OCI-LY7 (cell line): Measurements from ENCODE around the gene TTC33. TPM values are rescaled to one million over a fixed set of nuclear protein-coding genes. Genes with fewer than 3 reads are reported as not detected.
A peak's percentile ranks its signal among the peaks of the same experiment; 100 is the strongest.

Experiments used
- BruUV-seq: library from RNA; stranded (reverse); fragments of 400-500 nt; replicated peaks from 2 replicates; lab custom pipeline; 2021; lab: Mats Ljungman, UMichigan
- CTCF ChIA-PET: fragments of 300-600 bp; sonication (Branson Sonifier 250); formaldehyde crosslinking; loops from one replicate; lab custom pipeline; 2022; ENCODE audit warnings: antibody characterized with exemption; ENCODE audit not compliant: unreplicated experiment; lab: Charles Lee
- POLR2A ChIA-PET: fragments of 300-600 bp; sonication (Branson Sonifier 250); formaldehyde crosslinking; loops from one replicate; lab custom pipeline; 2022; ENCODE audit warnings: antibody characterized with exemption; lab: Charles Lee
- DNase-seq: peaks from one replicate; pipeline ENCODE4 v3.0.0-alpha.2; 2015; ENCODE audit warnings: low spot score
- H2AFZ ChIP-seq: fragments of 200-600 bp; sonication (generic), shearing (Covaris generic); 2 replicates; pipeline ENCODE4 v1.6.1; 2014; ENCODE audit warnings: mild to moderate bottlenecking, antibody characterized with exemption, low read length, moderate library complexity
- H3K27ac ChIP-seq: fragments of 200-600 bp; sonication (generic); 2 replicates; pipeline ENCODE4 v1.5.1; 2014; ENCODE audit warnings: mixed run types, low read depth, mild to moderate bottlenecking, moderate library complexity, low read length, inconsistent platforms; ENCODE audit not compliant: poor library complexity, severe bottlenecking
- H3K36me3 ChIP-seq: fragments of 200-600 bp; sonication (generic); 2 replicates; pipeline ENCODE4 v1.6.1; 2014; ENCODE audit warnings: mild to moderate bottlenecking, antibody characterized with exemption, low read length, moderate library complexity, mixed read lengths; ENCODE audit not compliant: insufficient read depth
- H3K4me1 ChIP-seq: fragments of 200-600 bp; sonication (generic); 2 replicates; pipeline ENCODE4 v1.5.1; 2014; ENCODE audit warnings: mild to moderate bottlenecking, low read length; ENCODE audit not compliant: insufficient read depth, poor library complexity, severe bottlenecking
- H3K4me2 ChIP-seq: fragments of 200-600 bp; sonication (generic); 2 replicates; pipeline ENCODE4 v1.6.1; 2014; ENCODE audit warnings: mild to moderate bottlenecking, low read length
- H3K4me3 ChIP-seq: fragments of 200-600 bp; sonication (generic); 2 replicates; pipeline ENCODE4 v1.5.1; 2014; ENCODE audit warnings: mild to moderate bottlenecking, low read depth, low read length; ENCODE audit not compliant: poor library complexity, severe bottlenecking
- H3K79me2 ChIP-seq: fragments of 200-600 bp; sonication (generic); 2 replicates; pipeline ENCODE4 v1.6.1; 2016; ENCODE audit warnings: low read depth, mild to moderate bottlenecking, low read length, moderate library complexity, mixed read lengths; ENCODE audit not compliant: insufficient read depth
- H3K9me2 ChIP-seq: fragments of 200-600 bp; sonication (generic); 2 replicates; pipeline ENCODE4 v1.6.1; 2016; ENCODE audit warnings: mild to moderate bottlenecking, low read length, mixed read lengths; ENCODE audit not compliant: insufficient read depth
- H3K9me3 ChIP-seq: fragments of 200-600 bp; sonication (generic); 2 replicates; pipeline ENCODE4 v1.6.1; 2014; ENCODE audit warnings: mild to moderate bottlenecking, mixed run types, low read length, mixed read lengths
- H4K20me1 ChIP-seq: fragments of 200-600 bp; sonication (generic); 2 replicates; pipeline ENCODE4 v1.6.1; 2014; ENCODE audit warnings: mild to moderate bottlenecking, antibody characterized with exemption, low read length, moderate library complexity, mixed read lengths; ENCODE audit not compliant: insufficient read depth
- CTCF ChIP-seq: fragments of 200-600 bp; sonication (generic); conservative IDR thresholded peaks from 2 replicates; pipeline ENCODE4 v1.5.1; 2014; ENCODE audit warnings: mild to moderate bottlenecking, antibody characterized with exemption, low read length, moderate library complexity, mixed read lengths
- EZH2phosphoT487 ChIP-seq: fragments of 200-600 bp; sonication (generic); IDR thresholded peaks from 2 replicates; pipeline ENCODE4 v1.6.1; 2018; ENCODE audit warnings: low read depth, borderline replicate concordance, mild to moderate bottlenecking, mixed run types, antibody characterized with exemption, low read length, moderate library complexity, mixed read lengths
- intact Hi-C: fragments of 100-400 bp; cut with micrococcal nuclease; formaldehyde crosslinking; loops from one replicate; pipeline ENCODE4 v1.10.0; 2022; ENCODE audit not compliant: unreplicated experiment
- total RNA-seq, 2 experiments: library from RNA; depleted of rRNA in 1 of 2; stranded (reverse); fragments of >200 nt in 1 of 2; shearing (Covaris generic) in 1 of 2; gene quantifications; 2 replicates each; pipeline ENCODE4 v1.2.3, GENCODE V29; 2014 to 2022

TTC33 gene
- total RNA-seq, 2 experiments from 2014 or later = 15.9 to 20.5 TPM

GRCh38 chr5:40682154-40683017 is 73.4 kb downstream of the TTC33 start:
- Histone ChIP-seq H3K9me2 (no peaks in the 10 kb centered on the region), H3K79me2 (no peaks in the 10 kb centered on the region), H3K27ac (no peak overlapping the region), H3K4me3 (no peak overlapping the region), H3K4me1 (peaks cover 15% of the 10 kb centered on the region), H4K20me1 (no peaks in the 10 kb centered on the region), H2AFZ (no peak overlapping the region), H3K4me2 (peak overlapping the region; percentile 100; the same call in 1 of the 2 replicates), H3K36me3 (no peaks in the 10 kb centered on the region), H3K9me3 (no peaks in the 10 kb centered on the region)
- no TSS peak for BruUV-seq
- TF ChIP-seq CTCF (no peak), EZH2phosphoT487 (0 out of 2 replicates have a peak, but pooled peaks have one; percentile 45)
- DNase-seq = no peak
- intact Hi-C loops = loop anchor here (5.0 kb wide), 2 partner anchors 305 to 650 kb away; no protein-coding TSS in a partner anchor
- ChIA-PET CTCF (no interaction called here), POLR2A (no interaction called here)

DNA sequence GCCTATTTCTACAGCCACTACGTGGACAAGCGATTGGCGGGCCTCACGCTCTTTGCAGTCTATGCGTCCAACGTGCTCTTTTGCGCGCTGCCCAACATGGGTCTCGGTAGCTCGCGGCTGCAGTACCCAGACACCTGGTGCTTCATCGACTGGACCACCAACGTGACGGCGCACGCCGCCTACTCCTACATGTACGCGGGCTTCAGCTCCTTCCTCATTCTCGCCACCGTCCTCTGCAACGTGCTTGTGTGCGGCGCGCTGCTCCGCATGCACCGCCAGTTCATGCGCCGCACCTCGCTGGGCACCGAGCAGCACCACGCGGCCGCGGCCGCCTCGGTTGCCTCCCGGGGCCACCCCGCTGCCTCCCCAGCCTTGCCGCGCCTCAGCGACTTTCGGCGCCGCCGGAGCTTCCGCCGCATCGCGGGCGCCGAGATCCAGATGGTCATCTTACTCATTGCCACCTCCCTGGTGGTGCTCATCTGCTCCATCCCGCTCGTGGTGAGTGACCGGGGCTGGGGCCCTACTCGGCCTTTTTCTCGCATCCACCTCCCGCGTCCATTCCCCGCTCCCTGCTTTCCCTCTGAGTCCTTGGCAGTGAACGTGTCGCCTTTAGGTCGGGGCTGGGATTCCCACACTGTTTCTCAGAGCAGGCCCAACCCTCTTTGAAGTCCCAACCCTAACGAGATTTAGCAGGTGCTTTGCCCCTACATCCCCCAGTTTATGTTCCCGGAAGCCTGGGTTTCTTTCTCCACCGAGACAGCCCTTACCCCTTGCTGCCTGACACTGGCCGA is 74.2 kb downstream of the TTC33 start:
- intact Hi-C loops = loop anchor here (5.0 kb wide), 2 partner anchors 304 to 649 kb away; no protein-coding TSS in a partner anchor
- no peak overlapping the region for H2AFZ ChIP-seq

More for the DNA sequence above, 74.2 kb downstream of the TTC33 start:
- Histone ChIP-seq H3K9me3 (no peaks in the 10 kb centered on the region), H3K9me2 (no peaks in the 10 kb centered on the region), H3K4me2 (peak overlapping the region; percentile 100; the same call in 1 of the 2 replicates), H4K20me1 (no peaks in the 10 kb centered on the region), H3K79me2 (no peaks in the 10 kb centered on the region), H3K4me3 (no peak overlapping the region), H3K4me1 (peaks cover 15% of the 10 kb centered on the region), H3K36me3 (no peaks in the 10 kb centered on the region), H3K27ac (no peak overlapping the region)
- DNase-seq = no peak
- CTCF ChIA-PET = interaction anchor here (0.6 kb wide), 1 partner anchor 280 kb away, joined by 3 read pairs; no protein-coding TSS in a partner anchor
- POLR2A ChIA-PET = interaction anchor here (0.5 kb wide), 1 partner anchor 20 kb away, joined by 4 read pairs; no protein-coding TSS in a partner anchor
- TF ChIP-seq EZH2phosphoT487 = no peak
- no peak for TF ChIP-seq CTCF
- BruUV-seq = no TSS peak
